ENCODE measurements around the gene ME3.

- TF ChIP-seq CTCF (IDR thresholded peaks at IDR 0.05): no peak
- TF ChIP-seq POLR2A (IDR thresholded peaks at IDR 0.05): no peak
These were observed 6.4 kb upstream of the ME3 start for GRCh38 chr11:86678823-86679222.
